Brain microvascular endothelial cell (primary cell): ENCODE data around the gene DIAPH3.

Source experiments
- DNase-seq: peaks from one replicate; pipeline ENCODE4 v3.0.0-alpha.2; 2020
- H3K27ac ChIP-seq: fragments of 250-450 bp; sonication (Bioruptor Pico); 2 replicates; pipeline ENCODE4 v1.5.1; 2020; ENCODE audit warnings: mild to moderate bottlenecking, moderate library complexity
- H3K27me3 ChIP-seq: fragments of 250-450 bp; sonication (Bioruptor Pico); replicated peaks from 2 replicates; pipeline ENCODE4 v1.5.1; 2020; ENCODE audit warnings: mild to moderate bottlenecking
- H3K36me3 ChIP-seq: fragments of 250-450 bp; sonication (Bioruptor Pico); replicated peaks from 2 replicates; pipeline ENCODE4 v1.5.1; 2020; ENCODE audit warnings: mild to moderate bottlenecking
- H3K4me3 ChIP-seq: 2 replicates; pipeline ENCODE4 v1.5.1; 2011; ENCODE audit warnings: low read depth, mild to moderate bottlenecking, control low read depth, low read length, moderate library complexity
- in situ Hi-C: cut with HindIII; loops from 2 replicates; pipeline ENCODE4 v1.10.0; 2017; ENCODE audit warnings: low sequenced_read_pairs, low pct_ligation_motif_present
- TF ChIP-seq, protein P1 (sequence below): IDR thresholded peaks from 2 replicates; pipeline ENCODE4 v1.5.1; 2011; ENCODE audit warnings: low read depth, mild to moderate bottlenecking, moderate library complexity, low read length, control low read depth, inconsistent platforms; ENCODE audit errors: missing control alignments

DIAPH3 gene

DNA sequence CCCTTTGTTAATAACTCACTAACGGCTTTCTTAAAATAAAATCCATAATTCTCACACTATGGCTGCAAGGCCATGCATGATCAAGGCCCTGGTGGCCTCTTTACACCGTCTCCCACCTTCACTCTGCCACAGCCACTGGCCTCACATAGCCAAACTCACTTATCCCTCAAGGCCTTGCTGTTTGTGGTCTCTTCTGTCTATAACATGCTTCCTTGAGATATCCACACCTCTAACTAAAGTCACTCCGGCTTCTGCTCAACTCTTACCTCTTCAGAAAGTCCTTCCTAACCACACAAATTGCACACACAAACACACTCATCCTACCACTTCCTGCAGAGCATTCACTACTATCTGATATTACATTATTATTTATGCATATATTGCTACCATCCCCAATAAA, 262.5 kb downstream of the DIAPH3 start:
- no peak for DNase-seq
- Histone ChIP-seq H3K27ac (no peak overlapping the region), H3K36me3 (no peaks in the 10 kb centered on the region), H3K27me3 (no peaks in the 10 kb centered on the region), H3K4me3 (no peak overlapping the region)
- TF ChIP-seq, protein P1, sequence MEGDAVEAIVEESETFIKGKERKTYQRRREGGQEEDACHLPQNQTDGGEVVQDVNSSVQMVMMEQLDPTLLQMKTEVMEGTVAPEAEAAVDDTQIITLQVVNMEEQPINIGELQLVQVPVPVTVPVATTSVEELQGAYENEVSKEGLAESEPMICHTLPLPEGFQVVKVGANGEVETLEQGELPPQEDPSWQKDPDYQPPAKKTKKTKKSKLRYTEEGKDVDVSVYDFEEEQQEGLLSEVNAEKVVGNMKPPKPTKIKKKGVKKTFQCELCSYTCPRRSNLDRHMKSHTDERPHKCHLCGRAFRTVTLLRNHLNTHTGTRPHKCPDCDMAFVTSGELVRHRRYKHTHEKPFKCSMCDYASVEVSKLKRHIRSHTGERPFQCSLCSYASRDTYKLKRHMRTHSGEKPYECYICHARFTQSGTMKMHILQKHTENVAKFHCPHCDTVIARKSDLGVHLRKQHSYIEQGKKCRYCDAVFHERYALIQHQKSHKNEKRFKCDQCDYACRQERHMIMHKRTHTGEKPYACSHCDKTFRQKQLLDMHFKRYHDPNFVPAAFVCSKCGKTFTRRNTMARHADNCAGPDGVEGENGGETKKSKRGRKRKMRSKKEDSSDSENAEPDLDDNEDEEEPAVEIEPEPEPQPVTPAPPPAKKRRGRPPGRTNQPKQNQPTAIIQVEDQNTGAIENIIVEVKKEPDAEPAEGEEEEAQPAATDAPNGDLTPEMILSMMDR = no peak
- in situ Hi-C loops = no loop called here

DNA sequence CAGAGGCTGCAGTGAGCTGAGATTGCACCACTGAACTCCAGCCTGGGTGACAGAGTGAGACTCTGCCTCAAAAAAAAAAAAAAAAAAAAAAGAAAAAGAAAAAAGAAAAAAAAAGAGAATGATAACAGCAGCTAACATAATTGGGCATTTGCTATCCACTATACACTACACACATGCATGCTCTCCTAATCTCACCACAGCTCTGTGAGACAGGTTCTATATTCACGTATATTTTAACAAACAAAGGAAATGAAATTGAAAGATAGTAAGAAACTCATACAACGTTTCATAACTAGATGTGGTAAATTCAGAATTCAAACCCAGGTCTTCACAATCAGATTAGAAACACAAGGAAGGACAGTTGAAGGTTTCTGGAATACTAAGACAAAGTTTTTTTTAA, 265.7 kb downstream of the DIAPH3 start:
- Histone ChIP-seq H3K36me3 (no peaks in the 10 kb centered on the region), H3K27me3 (no peaks in the 10 kb centered on the region), H3K27ac (no peak overlapping the region), H3K4me3 (no peak overlapping the region)
- DNase-seq = no peak
- TF ChIP-seq, protein P1 = no peak
- in situ Hi-C loops = no loop called here

DNA sequence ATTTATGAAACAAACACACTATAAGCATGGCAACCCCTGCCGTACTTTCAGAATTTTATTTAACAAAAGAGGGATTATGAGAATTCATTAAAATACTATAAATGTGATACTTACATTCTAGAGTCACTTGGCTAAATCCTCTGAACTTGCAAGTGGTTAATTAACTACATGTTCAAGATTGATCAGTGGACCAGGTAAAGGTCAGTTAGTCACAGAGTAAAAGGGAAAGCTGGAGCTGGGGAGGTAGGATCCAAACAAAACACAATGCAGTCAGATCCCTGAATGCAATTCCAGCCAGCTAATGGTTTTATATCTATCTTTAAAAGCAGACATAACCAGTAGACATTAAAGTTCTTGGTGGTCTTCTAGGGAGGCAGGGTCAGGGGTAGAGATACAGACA, 270.5 kb downstream of the DIAPH3 start:
- no peaks in the 10 kb centered on the region for H3K27me3 ChIP-seq
- no peaks in the 10 kb centered on the region for H3K36me3 ChIP-seq
- TF ChIP-seq, protein P1 = no peak
- DNase-seq = no peak
- H3K4me3 ChIP-seq = no peak overlapping the region
- in situ Hi-C loops = no loop called here
- H3K27ac ChIP-seq = no peak overlapping the region

DNA sequence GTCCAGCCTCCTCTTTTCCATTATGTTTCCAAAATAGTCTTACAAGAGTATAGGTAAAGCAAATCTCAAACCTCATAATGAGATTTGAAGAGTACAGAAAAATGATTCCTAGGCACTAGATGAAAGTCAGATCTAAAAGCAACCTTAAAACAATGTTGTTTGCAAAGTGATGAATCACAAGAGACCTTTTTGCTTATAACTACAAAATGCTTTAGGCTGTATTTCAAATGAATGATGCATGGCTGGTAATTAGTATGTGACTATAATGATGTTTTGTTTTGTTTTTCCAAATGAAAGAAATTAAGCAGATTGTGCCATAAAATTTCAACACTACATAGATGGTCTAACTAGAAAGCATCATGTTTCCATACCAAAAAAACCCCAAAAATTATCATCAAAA, 272.7 kb downstream of the DIAPH3 start:
- in situ Hi-C loops = no loop called here
- H3K27ac ChIP-seq = no peak overlapping the region
- H3K36me3 ChIP-seq = no peaks in the 10 kb centered on the region
- no peak overlapping the region for H3K4me3 ChIP-seq
- TF ChIP-seq, protein P1 = no peak
- no peaks in the 10 kb centered on the region for H3K27me3 ChIP-seq
- DNase-seq = no peak

DNA sequence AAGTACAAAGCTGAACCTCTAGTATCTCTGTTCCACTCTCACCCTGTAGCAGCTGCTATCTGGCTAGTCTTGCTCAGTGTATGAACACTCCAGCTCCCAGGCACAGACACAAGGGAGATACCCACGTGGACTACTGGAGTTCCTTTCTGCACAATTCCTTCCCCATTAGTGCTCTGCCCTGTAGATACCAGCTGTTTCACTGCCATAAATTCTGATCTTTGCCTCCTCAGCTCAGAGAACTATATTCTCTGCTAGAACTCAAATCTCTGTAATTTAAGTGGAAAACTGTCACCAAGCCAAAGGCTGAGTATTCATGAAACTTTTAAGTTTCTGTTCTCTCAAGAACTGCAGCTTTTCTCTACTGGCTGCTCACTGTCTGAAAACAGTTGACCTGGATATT, 273.7 kb downstream of the DIAPH3 start:
- in situ Hi-C loops = no loop called here
- DNase-seq = no peak
- H3K27ac ChIP-seq = no peak overlapping the region

DNA sequence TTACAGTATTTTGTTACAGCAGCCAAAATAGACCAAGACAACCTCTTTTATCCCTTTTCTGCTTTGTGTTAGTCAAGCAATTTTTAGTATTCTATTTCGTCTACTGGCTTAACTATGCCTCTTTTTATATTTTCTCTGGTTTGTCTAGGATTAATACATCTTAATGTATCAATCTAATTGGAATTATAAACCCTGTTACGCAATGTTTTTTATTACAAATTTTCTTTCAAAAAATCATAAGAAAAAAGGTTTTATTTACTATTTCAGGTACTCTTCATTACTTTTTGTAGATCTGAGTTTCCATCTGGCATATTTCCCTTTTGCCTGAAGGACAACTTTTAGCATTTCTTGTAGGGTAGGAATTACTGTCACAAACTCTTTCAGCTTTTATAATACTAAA, 275.3 kb downstream of the DIAPH3 start:
- no peak for DNase-seq
- Histone ChIP-seq H3K36me3 (no peaks in the 10 kb centered on the region), H3K4me3 (no peak overlapping the region), H3K27ac (no peak overlapping the region), H3K27me3 (no peaks in the 10 kb centered on the region)
- in situ Hi-C loops = no loop called here
- TF ChIP-seq, protein P1 = no peak

More for the DNA sequence above, 273.7 kb downstream of the DIAPH3 start:
- Histone ChIP-seq H3K4me3 (no peak overlapping the region), H3K36me3 (no peaks in the 10 kb centered on the region), H3K27me3 (no peaks in the 10 kb centered on the region)
- TF ChIP-seq, protein P1 = no peak
